ENCODE measurements around the gene RAD51B. TPM values are rescaled to one million over a fixed set of nuclear protein-coding genes. Genes with fewer than 3 reads are reported as not detected.

Gene RAD51B
- total and polyA plus RNA-seq, 9 of the 15 experiments (the other 6 are each of a cell fraction or from before 2014, with no cell fraction given) = 8.5 to 17.3 (median 11.3) TPM

DNA sequence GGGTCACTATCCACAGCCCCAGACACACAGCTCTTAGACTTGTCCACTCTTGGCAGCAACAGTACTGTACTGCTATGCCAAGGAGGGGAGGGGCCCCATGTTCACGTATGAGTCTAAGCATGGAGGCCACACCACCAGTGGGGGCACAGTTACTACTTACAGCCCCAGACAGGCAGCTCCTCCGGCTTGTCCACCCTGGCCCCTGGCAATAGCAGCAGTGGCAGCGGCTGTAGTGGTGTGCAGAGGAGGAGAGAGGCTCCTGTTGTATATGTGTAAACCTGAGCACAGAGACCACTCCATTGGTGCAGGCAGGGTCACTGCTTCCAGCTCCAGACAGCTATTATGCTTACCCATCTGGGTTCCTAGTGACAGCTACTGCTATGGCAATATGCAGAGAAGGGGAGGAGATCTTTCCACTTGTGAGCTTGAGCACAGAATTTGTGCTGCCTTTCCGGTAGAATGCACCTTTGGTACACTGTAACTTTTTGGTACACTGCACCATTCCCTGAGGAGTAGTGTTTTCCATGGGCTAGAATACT lies 113.2 kb downstream of the RAD51B start:
- no peak overlapping the region for H2AFZ ChIP-seq (ENCODE audit: low read depth, low read length)
- FAIRE-seq = no peak
- 15% methylated on average over 4 of the region's 4 CpGs for WGBS (ENCODE audit: insufficient coverage, low coverage, missing lambda C conversion rate)
- no peaks in the 10 kb centered on the region; a peak in 1 of 5 replicates for H3K4me1 ChIP-seq (replicated peaks in 1 of 2; ENCODE audit: control insufficient read depth in 2 of 2, insufficient read depth in 2 of 2, low read length in 2 of 2)
- no peaks in the 10 kb centered on the region for H3K9me3 ChIP-seq (replicated peaks; ENCODE audit: control insufficient read depth, insufficient read depth, low read depth, low read length)
- H3K36me3 ChIP-seq (ENCODE audit: control insufficient read depth, insufficient read depth, low read length) = no peaks in the 10 kb centered on the region
- H4K20me1 ChIP-seq (replicated peaks; ENCODE audit: control insufficient read depth, insufficient read depth, low read length) = no peaks in the 10 kb centered on the region
- H3K9ac ChIP-seq (ENCODE audit: insufficient read depth in 1 of 2, low read depth in 2 of 2, low read length in 2 of 2) = no peak overlapping the region
- no peak overlapping the region for H3K27ac ChIP-seq (ENCODE audit: extremely low read depth, low read depth, low read length)
- intact Hi-C loops (cut with micrococcal nuclease) = no loop called here
- ATAC-seq = no peak
- TF ChIP-seq PURB (CRISPR knock-in tag; IDR thresholded peaks at IDR 0.05; ENCODE audit: low read depth) (no peak), POLR2H (tag; IDR thresholded peaks at IDR 0.05; ENCODE audit: low read depth) (no peak), SMAD1 (IDR thresholded peaks at IDR 0.05; ENCODE audit: low read depth, low read length, partially characterized antibody) (no peak), NR2C2 (CRISPR knock-in tag; IDR thresholded peaks at IDR 0.05) (no peak), NR2C2 (tag; IDR thresholded peaks at IDR 0.05) (no peak), RAD51 (IDR thresholded peaks at IDR 0.05; ENCODE audit: borderline replicate concordance, low read depth) (no peak), RBM15 (IDR thresholded peaks at IDR 0.05; ENCODE audit: insufficient read depth, low read length) (no peak), NFE2L1 (tag; IDR thresholded peaks at IDR 0.05; ENCODE audit: borderline replicate concordance, low read depth) (no peak), RHOXF2B (CRISPR knock-in tag; conservative IDR thresholded peaks at IDR 0.05) (no peak)
- no peaks in the 10 kb centered on the region for H3K27me3 ChIP-seq (ENCODE audit: control insufficient read depth in 2 of 2, insufficient read depth in 2 of 2, low read length in 2 of 2)
- no peaks in the 10 kb centered on the region for H3K9me1 ChIP-seq (ENCODE audit: control insufficient read depth, insufficient read depth, low read length)
- H3K4me3 ChIP-seq = no peak overlapping the region
- BruUV-seq (replicated peaks) = no TSS peak
- POLR2A ChIA-PET = interaction anchor here (0.6 kb wide), 3 partner anchors 20 to 1157 kb away, joined by 3 to 4 read pairs (median 3); partner anchors contain the start of gene ZFYVE26
- CTCF ChIA-PET (ENCODE audit: low intra/inter-chr PET ratio) = no interaction called here
- DNase-seq (ENCODE audit: extremely low read depth in 1 of 4, low spot score in 3 of 4) = no peak
- in situ Hi-C loops (cut with MboI) = loop anchor here (10.0 kb wide), 1 partner anchor 892 kb away; no protein-coding TSS in a partner anchor
- H3K79me2 ChIP-seq (ENCODE audit: control insufficient read depth, insufficient read depth, low read length) = no peaks in the 10 kb centered on the region
- no peak overlapping the region for H3K4me2 ChIP-seq (ENCODE audit: insufficient read depth, low read length)

Measured in K562 (cell line).